NK-92 treated with Interleukin-12 subunit alpha and Interleukin-12 subunit beta, amount 100 ng/mL, for 24 hours (cell line): ENCODE measurements around the gene P2RY14.

Source experiments
- DNase-seq: peaks from one replicate; lab custom pipeline; 2025; lab: John Stamatoyannopoulos, UW

P2RY14 gene

DNA sequence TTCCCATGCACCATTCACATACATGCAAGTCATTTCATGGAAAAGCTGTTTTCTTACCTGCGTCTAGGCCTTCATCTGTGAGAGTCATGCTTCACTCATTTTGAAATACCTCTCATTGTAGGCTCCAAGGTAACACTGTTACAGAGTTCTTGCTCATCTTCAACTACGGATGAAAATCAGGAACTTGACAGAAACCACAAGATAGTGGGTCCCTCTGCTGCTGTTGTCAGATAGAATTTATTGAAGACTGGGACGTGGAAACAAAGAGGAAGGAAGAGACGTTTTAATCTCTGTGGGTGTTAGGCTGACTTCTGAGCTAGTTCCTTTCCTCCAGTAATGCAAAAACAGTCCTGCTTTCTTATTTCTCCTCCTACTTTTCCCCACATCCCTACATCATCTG, at the start of gene P2RY14:
P2RY14 (minus strand) TSS at position 313 of the 400 bp plus-strand sequence. CDS start 64,226 bp downstream, outside the sequence.
- no peak for DNase-seq

DNA sequence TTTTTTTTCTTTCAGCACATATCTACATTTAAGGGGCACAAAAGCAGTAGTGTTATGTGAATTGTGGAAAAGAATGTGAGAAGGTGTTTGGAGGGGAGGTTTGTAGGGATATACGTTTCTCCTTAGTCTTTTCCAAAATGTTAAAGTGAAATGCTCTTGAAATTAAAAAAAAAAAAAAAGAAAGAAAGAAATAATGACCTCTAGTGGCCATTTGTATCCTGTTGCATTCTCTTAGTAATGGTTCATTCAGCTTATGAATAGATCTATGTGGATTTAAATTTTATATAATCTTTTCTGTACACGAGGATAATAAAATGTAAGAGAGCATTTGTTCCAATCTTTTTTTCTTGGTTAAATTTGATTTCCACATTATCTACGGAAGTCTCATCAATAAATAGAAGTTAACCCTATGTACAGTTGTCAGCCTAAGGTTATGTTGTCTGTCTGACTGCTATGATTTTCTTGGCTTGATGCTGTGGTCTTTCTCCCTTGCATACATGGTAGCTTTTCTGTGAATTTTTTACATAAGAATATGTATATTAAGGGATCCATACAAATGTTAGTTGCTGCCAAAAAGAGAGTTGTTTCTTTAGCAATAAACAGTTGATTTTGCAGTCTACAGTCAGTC, 49.3 kb upstream of the P2RY14 start:
- no peak for DNase-seq

GRCh38 chr3:151322511-151322910, 44.2 kb upstream of the P2RY14 start:
- no peak for DNase-seq

- no peak for DNase-seq
Observed at GRCh38 chr3:151321526-151321925, 43.2 kb upstream of the P2RY14 start.

DNA sequence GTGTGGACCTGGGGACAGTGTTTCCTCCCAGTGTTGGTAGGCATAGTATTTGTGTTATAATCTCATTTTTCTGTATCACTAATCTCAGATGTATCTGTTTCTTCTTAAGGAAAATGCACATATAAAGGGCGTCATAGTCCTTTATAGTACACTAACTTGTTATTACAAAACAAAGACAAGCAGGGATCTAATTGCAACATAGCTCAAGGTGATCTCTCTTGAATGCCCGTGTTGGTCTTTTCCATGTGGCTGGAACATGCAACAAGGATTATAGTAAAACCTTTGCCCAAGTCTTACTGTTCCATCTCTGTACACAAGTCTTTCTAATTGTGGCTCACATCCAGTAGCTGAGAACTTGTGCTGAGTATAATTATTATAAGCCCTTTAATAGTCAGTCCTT, 41.8 kb upstream of the P2RY14 start:
- no peak for DNase-seq

GRCh38 chr3:151319628-151320027, 41.3 kb upstream of the P2RY14 start:
- DNase-seq = no peak

GRCh38 chr3:151318991-151319390, 40.6 kb upstream of the P2RY14 start:
- DNase-seq = no peak

GRCh38 chr3:151318313-151318712, 40.0 kb upstream of the P2RY14 start:
- no peak for DNase-seq

- no peak for DNase-seq
Observed at GRCh38 chr3:151316267-151316991, 38.1 kb upstream of the P2RY14 start, which contains the start of gene GPR87. TSS of gene GPR87 (minus strand) at chr3:151316820. CDS start at chr3:151300100, 16,720 bp downstream.

GRCh38 chr3:151315846-151316245, 37.5 kb upstream of the P2RY14 start:
- DNase-seq = no peak

GRCh38 chr3:151315136-151315535, 36.8 kb upstream of the P2RY14 start:
- DNase-seq = no peak

- DNase-seq = no peak
Observed at GRCh38 chr3:151314593-151314992, 36.3 kb upstream of the P2RY14 start.

DNA sequence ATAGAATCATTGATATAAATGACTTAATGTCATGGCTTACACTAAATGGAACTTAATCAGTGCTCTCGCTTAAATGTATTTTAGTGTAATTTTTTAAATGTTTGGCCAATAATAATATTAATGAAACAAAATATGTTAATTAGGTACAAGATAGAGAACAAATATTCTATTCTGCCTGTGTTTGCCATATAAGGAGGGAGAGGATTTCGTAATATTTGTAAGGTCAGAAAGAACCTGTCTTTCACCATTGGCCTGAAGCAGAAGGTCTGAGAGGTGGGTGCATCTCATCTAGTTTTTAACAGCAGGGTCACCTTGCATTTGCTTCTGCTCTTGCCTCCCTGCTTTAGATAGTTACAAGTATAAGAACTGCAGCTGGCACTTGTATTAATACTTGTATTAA, 35.8 kb upstream of the P2RY14 start:
- DNase-seq = no peak

- no peak for DNase-seq
Observed at GRCh38 chr3:151312972-151313371, 34.6 kb upstream of the P2RY14 start.

- DNase-seq = no peak
Observed at GRCh38 chr3:151309566-151309965, 31.2 kb upstream of the P2RY14 start.

- no peak for DNase-seq
Observed at GRCh38 chr3:151307583-151308488, 29.5 kb upstream of the P2RY14 start.

GRCh38 chr3:151307131-151307530, 28.8 kb upstream of the P2RY14 start:
- no peak for DNase-seq

GRCh38 chr3:151306168-151306810, 27.9 kb upstream of the P2RY14 start:
- DNase-seq = no peak

DNA sequence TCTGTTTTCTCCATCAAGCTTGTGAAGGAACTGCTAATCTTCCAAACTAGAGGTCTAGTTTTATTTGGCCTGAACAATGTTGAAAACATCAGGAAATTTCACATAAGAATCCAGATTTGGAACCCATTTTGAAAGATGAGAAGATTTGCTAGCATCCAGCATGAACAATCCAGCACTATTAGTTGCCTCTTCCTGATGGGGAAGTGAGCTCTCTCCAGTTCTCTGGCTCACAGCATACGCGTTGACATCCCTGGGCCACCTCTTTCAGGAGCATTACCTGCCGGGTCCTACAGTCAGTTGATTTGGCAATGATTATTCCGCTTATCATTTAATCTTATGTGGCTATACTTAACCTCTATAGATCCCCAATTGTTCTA, 27.4 kb upstream of the P2RY14 start:
- DNase-seq = no peak

DNA sequence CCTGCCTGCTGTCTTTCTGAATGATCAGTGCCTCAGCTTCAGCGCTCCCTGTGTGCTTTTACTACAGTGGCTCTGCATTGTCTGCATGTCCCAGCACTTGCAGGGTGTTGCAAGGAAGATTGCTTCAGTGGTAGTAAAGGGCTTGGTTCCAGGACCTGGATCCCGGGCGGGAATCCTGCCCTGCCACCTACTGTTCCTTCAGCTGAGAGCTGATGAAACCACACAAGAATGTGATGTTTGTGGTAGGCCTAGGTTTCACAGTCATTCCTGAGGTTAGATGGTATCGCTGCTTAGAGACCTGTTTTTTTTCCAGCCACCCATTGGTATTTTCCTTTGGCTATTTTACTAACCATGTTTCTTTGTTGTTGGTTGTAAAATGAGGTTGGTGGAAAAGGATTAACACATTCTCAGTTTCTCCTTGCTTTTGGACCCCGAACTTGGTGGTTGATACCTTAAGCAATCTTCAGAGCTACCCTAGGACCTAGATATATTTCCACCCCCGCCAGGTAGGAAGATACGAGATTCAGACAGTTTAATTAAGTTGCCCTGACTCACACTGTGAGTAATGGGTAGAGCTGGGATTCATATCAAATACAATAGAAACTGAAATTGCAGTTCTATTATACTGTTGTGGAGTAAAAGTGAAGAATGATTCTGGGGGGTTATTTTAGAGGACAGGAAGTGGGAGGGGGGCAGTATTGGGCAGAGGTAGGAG, 26.9 kb upstream of the P2RY14 start:
- no peak for DNase-seq

DNA sequence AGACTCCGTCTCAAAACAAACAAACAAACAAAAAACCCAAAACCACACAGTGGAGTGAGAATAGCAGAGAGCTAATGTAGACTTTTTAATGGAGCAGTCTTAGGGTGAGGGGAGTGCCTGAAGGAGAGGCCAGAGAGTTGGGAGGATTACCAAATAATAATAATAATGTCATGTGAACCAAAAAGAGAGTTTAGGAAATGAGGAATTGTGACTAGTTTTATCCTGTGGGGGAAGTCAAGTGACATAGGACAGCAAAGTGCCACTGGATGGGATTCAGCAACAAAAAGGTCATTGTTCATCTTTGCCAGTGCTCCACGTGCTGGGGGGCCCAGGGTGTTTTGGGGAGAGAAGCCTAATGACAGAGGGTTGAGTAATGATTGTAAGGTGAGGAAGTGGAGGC, 25.4 kb upstream of the P2RY14 start:
- no peak for DNase-seq

- no peak for DNase-seq
Observed at GRCh38 chr3:151301787-151302186, 23.4 kb upstream of the P2RY14 start.
